HG03045 (cell line): Measurements from ENCODE around the gene TNFRSF19.

Source experiments
- ATAC-seq: cut with Tn5 transposase; IDR thresholded peaks from one replicate; pipeline ENCODE4 v1.9.1; 2021; ENCODE audit warnings: mild to moderate bottlenecking, moderate library complexity; ENCODE audit not compliant: unreplicated experiment

The TNFRSF19 gene

GRCh38 chr13:23651439-23651838 is 81.2 kb downstream of the TNFRSF19 start:
- no peak for ATAC-seq

GRCh38 chr13:23651887-23652286 is 81.7 kb downstream of the TNFRSF19 start:
- ATAC-seq: no peak

GRCh38 chr13:23652909-23653726 is 82.9 kb downstream of the TNFRSF19 start:
- no peak for ATAC-seq

- no peak for ATAC-seq
Measured at GRCh38 chr13:23654111-23655110, 84.2 kb downstream of the TNFRSF19 start.

- ATAC-seq: no peak
Measured at GRCh38 chr13:23655321-23655720, 85.1 kb downstream of the TNFRSF19 start.

- ATAC-seq: no peak
Measured at GRCh38 chr13:23656637-23657371, 86.6 kb downstream of the TNFRSF19 start.

- ATAC-seq: no peak
Measured at GRCh38 chr13:23658929-23659541, 88.8 kb downstream of the TNFRSF19 start.

- ATAC-seq: no peak
Measured at GRCh38 chr13:23660249-23660648, 90.0 kb downstream of the TNFRSF19 start.

- no peak for ATAC-seq
Measured at GRCh38 chr13:23666582-23666981, 96.4 kb downstream of the TNFRSF19 start.

- ATAC-seq: no peak
Measured at GRCh38 chr13:23667750-23668149, 97.5 kb downstream of the TNFRSF19 start.

GRCh38 chr13:23668562-23668961 is 98.3 kb downstream of the TNFRSF19 start:
- ATAC-seq: no peak

- no peak for ATAC-seq
Measured at GRCh38 chr13:23670793-23671192, 100.6 kb downstream of the TNFRSF19 start.

GRCh38 chr13:23671377-23671776 is 101.2 kb downstream of the TNFRSF19 start:
- ATAC-seq: no peak

- ATAC-seq: no peak
Measured at GRCh38 chr13:23671897-23672296, 101.7 kb downstream of the TNFRSF19 start.

GRCh38 chr13:23672616-23673015 is 102.4 kb downstream of the TNFRSF19 start:
- ATAC-seq: no peak

GRCh38 chr13:23673354-23673753 is 103.1 kb downstream of the TNFRSF19 start:
- ATAC-seq: no peak

GRCh38 chr13:23673867-23674605 is 103.8 kb downstream of the TNFRSF19 start:
- no peak for ATAC-seq

GRCh38 chr13:23674795-23675640 is 104.8 kb downstream of the TNFRSF19 start:
- no peak for ATAC-seq
